Stimulated activated CD8-positive, alpha-beta memory T cell treated with anti-CD3 and anti-CD28 coated beads, Interleukin-4, amount 100 ng/mL, for 4 hours (primary cell): ENCODE measurements around the gene CACNA2D3.

Experiments used
- DNase-seq, 2 donors: peaks; one replicate each; pipeline ENCODE4 v3.0.0-alpha.2; 2020; ENCODE audit warnings: low read depth in 2 of 2, low spot score in 1 of 2

The CACNA2D3 gene

DNA sequence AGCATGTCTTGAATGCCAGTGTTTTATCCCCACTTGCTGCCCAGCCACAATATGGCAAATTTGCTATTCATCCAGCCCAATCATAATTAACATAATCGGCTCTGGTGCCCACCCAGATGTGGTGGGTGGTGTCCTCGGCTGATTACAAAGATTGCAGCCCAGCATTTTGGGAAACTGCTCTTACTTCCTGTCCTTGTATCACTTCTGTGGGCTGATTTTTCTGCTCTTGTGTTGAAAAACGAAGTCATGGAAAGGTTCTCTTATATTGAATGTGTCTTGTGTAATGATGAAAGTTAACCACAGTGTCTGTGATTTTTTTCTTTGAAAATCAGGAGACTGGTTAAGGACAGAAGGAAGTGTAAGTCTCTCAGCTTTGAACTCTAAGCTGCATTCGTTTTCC is 141.7 kb downstream of the CACNA2D3 start:
- no peak for DNase-seq

DNA sequence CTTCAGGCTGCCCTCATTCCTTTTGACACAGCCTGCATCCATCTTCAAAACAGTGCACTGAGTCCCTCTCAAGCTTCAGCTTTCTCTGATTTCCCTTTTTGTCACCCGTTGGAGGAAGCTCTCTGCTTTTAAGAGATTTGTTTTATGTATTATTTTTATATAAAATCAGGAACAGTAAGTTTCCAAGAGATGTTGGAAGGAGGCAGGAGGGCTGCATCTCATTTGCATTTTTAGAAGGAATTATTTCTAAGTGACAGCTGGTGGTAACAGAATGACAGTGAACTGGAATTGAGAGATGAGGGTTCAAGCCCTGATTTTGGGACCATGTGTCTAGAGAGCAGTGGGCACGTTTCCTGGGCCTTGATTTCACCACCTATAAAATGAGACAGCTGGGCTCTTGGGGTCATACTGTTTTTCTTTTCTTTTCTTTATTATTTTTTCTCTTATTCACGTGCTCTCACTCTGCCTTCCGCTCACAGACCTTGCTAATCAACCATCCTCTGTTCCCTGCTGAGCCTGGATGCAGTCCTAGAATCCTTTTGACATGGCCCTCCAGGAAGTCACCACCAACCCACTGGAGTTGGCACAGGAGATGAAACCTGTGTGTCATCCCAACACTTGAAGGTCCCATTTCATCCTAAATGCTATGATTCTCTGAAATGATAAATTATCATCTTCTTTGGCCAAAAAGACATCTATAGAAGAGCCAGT is 148.6 kb downstream of the CACNA2D3 start:
- DNase-seq, result no peak

DNA sequence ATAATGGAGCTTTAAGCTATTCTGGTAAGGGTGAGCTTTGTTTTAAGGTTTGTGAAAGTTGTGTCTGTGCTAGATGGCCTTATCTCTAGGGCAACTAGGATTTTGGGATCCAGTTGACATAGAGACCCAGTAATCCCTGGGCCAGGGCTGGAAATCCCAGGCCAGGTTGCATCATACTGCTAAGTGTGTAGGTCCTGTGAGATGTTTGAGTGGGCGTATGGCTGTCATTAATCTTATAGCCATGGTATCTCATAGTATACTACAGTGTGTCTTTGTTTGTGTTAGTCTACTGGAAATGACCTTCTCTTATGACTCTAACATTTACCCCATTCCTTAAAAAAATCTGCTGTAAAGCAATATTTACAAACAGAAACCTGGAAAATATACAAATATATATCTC is 151.4 kb downstream of the CACNA2D3 start:
- no peak for DNase-seq

DNA sequence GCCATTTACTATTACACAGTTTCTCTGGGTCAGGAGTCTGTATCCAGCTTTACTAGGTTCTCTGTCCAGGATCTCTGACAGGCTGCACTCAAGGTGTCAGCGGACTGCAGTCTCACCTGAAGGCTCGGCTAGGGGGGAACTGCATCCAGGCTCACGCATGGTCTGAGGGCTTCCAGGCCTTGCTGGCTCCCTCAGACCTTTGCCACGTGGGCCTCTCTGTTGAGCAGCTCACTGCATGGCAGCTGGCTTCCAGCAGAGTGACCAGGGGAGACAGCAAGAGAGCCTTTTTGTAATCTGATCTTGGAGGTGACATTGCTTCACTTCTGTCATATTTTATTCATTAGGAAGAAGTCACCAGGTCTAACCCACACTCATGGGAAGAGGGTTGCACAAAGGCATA is 152.3 kb downstream of the CACNA2D3 start:
- DNase-seq, result no peak

DNA sequence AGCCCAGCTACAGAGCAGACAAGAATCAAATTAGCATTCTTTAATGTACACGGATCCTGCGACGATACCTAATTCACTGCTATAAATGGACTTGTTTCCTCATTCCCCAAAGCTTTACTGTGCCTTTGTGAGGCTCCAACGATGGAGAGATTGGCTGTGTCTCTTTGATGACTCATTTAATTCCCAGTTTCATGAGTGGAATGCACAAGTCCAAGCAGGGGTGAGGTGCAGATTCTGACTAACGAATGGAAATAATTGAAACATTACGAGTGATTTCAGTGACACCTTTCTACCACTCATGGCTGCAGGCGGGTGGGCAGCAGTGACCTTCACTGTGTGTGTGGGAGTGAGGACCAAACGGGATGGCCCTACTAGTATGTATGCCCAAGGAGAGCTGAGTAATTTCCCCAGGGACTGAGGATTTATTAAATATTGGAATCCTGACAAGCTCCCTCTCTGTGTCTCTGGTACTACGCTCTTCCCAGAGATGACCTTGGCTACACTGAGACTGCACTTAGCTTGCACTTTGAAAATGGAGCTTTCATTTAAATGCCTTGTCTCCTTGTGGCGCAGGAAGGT is 156.7 kb downstream of the CACNA2D3 start:
- DNase-seq, result no peak

DNA sequence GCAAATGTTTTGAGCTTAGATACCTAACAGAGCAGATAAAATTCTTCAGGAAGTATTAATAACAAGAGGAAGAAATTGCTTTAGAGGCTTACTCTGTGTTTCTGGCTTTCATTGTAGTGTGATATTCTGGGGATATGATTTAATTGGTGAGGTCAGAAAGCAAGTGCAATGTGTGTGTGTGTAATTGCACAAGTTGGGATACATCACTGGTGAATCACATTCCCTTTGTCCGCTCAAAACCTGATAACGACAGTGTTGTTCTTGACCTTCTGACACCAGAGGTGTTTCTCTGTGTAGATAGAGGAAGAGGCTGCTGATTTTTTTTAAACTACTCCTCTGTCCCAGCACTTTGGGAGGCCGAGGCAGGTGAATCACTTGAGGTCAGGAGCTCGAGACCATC is 161.1 kb downstream of the CACNA2D3 start:
- no peak for DNase-seq

DNA sequence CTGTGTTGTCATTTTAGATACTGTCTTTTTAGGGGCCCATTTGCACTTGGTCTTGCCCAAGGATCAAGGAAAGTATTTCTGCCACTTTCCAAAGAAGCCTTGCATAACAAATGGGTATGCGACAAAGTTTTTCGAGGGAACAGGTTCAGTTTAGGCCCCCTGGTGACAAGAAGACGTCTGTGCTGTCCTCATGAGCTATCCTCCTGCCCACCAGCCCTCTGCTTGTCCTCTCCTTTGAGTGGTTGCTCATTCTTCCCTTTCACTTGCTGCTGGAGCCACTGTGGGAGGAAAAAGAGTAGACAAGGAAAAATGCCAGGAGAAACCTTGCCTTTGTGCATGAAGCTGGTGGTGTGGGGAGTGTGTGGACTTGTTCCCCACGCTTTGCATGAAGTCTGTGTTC is 171.9 kb downstream of the CACNA2D3 start:
- DNase-seq, result no peak

DNA sequence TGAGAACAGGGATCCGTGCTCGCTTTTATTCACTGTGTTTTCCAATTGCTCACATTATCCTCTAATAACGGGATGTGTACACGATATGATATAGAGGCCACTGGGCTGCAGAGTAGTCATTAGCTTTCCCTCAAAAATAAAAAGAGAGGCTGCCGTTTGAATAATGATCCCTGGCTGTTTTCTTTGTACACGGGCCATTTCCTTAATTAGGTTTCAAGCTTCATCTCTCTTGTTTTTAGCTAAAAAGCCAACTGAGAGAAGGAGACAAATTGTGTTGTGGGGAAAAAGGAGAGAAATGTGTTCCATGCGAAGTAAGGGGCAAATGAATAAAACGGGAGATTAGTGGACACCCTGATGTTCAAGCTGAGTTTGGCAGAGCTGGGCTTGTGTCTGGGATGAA is 174.2 kb downstream of the CACNA2D3 start:
- no peak for DNase-seq

DNA sequence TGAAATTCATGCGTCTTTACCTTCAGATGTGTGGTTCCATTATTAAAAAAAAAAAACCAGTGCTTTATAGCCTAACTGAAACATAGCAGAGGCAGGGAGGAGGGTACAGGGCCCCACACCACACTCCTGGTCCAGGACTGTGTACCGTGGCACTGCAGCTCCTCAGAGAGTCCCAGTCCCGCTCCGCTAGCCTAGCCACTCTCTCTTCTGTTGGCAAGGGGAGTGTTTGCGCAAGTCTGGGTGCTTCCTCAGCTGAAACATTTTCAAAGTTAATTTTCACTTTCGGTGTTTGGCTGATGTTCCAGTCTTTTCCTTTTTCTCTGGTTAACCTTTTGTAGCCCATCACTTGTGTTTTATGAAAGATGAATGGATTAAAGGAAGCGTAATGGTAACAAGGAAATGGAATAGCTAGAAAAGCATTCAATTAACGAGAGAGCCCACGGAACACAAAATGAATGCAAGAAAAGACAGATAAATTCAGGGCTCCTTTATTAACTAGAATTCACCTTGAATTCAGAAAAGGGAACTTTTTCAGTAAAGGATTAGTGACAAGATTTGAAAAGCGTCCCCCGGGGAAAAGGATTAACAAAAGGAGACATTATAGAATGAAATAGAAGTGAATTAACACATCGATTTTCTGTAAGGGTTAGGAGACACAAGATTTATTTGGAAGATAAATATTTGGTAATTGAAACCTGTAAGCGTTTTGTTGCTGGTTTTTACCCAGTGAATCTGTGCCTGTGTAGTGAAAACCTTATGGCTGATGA is 177.0 kb downstream of the CACNA2D3 start:
- no peak for DNase-seq

DNA sequence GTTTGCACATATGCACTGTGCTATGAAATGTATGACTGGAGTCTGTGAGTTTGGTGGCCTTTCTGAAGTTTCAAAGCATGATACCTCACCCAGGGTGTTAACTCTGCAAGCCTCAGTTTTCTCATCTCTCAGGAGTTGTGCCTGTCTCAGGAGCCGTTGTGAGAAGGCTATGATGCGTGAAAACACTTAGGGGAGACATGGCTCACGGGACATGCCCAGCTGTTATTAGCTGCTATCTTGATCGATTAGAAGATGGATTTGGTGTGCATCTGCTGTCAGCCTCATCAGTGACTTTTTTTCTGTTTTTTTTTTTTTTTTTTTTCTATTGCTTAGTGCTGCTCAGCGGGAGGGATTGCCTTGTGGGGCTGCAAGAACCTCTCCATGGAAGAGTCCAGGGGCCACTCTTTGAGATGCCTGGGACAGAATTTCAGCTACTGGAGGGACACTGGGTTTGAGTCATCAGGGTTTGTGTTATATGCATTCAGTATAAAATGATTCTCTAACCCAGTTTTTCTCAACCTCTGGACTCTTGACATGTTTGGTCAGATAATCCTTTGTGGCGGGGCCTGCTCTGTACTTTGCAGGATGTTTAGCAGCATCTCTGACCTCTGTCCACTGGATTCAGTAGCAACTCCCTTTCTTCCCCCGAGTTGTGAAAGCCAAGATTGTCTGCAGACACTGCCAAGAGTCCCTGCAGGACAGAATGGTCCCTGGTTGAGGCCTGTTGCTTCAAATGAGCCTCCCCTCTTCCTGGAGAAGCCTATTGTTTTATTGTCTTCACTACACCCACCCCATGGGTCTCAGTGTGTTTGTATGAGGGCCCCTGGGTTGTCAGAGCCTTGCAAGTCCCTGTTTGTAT is 181.4 kb downstream of the CACNA2D3 start:
- no peak for DNase-seq

DNA sequence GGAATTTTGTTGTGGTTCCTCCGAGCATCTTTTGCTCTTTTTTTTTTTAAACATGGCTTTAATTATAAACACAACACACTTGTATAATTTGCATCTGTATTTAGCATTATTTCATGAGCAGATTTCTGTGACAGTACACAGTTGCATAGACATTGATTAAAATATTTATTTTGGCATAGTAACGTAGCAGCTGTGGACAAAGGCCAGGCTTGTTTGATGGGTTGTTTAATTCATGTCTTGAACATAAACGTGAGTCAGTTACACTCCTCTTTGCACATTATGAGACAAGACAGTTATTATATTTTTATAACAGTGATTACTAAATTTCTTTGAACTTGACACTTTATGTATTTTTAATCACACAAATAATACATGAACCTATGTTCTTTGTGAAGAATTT is 182.5 kb downstream of the CACNA2D3 start:
- DNase-seq, result no peak

DNA sequence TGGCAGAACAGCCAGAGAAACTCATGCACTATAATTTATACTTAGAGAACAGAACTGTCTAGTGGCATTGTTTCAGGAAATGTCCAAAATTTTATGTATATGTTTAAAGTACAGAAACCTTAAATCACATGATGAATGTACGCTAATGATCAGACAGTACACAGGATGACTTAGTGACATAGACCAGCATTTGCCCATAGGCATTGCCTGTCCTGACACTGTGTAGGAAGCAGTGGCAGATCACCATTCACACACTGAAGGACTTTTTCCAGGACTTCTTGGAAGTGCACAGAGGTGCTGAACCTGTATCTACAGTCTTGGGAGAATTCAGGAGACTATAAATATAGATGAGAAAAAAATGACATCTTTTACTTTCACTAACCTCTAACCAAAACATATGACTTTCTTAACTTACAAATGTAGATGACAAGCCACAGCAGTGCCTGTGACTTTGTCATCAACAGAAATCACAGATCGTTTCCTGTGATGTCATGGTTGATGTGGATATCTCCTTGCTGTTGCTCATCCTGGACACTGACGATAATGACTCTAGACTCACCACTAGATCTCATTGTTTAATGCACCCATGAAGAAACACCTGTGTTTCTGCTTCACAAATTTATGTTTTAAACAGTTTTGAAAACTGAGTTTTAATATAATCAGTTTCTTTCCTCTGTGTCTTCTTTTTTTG is 183.2 kb downstream of the CACNA2D3 start:
- DNase-seq, result no peak

DNA sequence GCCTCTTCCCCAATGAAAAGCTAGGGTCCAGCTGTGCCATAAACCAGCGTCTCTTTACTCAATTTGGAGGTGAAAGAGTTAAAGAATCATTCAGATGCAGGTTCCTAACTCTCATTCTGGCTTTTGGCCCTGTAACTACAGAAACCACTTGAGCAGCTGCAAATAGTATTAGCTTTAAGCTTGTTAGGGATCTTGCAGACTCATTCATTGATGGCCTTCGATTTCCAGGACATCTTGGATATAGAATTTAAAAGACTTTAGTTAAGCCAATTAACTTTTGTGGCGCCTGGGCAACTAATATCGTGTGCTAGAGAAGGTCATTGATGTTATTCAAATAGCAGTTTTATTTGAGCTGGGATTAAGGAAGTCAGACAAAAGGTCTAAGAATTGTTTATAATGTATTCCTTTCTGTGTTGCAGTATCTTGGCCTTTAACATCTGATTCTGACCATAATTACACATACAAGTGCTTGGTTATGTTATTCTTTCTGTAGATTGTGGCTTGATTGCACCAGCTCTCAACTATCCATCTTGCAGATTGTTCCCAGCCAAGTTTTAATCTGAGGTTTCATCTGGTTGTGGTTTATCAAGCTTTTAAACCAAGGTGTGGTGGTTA is 185.3 kb downstream of the CACNA2D3 start:
- no peak for DNase-seq

DNA sequence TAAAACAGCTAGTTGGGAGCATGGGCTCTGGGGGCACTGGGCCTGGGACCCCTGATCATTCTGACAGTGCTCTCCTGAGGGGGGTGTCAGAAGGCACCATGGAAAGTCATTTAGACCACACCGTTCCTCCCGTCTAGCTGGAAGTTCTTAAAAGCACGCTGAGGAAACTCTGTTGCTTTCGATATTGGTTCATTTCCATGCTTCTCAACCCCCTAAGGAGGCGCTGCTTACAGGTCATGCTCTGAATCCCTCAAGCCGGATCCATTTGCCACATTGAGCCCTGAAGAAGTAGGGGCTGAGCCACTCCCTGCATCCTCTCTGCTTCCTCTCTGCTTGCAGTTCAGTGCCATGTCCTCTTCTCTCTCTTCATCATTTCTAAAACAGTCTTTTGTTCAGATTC is 187.2 kb downstream of the CACNA2D3 start:
- no peak for DNase-seq

DNA sequence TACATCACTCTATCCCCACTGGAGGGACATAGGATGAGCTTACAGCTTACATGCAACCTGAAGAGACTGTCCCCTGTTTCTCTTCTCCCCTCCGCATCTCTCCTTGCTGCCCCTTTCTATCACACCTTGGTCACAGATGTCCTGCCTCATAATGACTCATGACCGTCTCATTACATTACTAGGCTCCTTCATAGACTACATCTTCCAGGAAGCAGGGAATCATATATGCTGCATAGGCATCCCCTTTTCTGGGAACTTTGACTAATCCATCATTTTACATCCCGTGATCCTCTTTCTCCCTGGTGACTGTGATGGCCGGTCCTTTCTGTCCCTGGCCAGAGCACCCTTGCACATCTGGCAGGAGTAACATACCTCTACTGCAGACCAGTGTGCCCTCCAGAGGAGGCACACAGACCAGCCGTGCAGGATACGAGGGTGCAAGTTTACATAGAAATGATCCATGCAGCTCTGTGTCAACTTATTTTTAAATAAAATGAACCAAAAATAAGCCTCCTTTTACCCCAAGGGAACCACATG is 188.9 kb downstream of the CACNA2D3 start:
- no peak for DNase-seq

DNA sequence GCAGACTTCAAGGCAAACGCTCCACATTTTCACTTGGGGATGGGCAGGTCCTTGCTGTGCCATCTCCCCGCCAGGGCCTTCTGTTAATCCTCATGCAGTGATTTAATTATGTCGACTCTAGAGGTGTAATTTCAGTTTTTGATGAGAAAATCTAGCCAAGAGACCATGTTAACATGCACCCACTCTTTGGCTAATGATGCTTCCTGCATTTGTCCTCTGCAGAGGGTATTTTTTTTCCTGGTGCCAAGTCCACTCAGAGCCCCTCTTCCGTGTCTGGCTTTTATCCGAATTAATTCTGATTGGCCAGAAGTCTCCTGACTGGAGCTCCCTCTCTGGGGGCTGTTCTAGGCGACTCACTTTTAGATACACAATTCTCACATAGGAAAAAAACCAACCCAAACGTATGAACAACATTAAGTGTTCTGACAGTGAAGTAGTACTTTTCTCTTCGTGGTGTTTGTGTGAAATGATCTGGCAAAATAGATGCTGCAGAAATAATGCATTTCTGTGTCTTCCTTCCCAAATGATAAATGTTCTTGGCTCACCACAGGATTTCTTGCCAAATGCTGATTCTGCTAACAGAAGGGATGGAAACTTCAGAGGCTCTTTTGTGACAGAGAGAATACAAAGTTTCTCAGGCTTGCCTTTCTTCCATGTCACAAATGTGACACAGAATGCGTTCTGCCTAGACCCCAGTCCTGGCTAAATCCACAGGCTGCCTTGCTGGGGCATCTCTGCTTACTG is 190.0 kb downstream of the CACNA2D3 start:
- no peak for DNase-seq

DNA sequence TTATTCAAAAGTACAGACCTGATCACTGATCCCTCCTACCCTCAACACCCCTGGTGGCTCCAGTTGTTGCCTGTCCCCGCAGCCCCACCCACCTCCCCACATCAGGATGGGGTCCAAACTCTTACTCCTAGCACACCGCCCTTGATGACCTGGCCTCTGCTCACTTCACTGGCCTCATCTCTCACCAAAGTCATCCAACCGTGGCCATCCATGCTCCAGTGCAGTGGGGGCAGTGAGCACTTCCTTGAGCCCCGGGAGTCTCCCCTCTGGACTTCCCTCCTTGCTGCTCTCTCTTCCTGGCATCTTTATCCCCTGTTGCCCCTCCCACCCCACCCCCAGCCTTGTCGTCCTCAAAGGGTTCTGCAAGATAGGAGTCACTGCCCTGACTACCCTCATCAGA is 191.1 kb downstream of the CACNA2D3 start:
- DNase-seq, result no peak

DNA sequence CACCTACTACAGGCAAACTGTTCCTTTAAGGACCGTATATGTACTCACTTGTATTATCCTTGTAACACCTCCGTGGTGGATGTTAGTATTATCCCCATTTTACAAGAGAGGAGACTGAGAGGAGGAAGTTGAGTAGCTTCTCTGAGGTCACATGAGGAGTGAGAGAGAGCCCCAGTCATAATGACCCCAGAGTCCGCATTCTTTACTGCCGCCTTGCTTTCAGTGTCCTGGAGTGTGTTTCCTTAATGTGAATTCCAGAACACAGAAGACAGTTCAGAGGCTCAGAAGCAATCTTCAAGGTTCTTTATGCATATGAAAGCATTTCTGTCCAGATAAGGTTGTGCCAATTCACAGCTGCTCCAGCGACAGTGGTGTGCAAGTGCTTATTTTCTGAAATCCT is 199.2 kb downstream of the CACNA2D3 start:
- DNase-seq, result no peak

DNA sequence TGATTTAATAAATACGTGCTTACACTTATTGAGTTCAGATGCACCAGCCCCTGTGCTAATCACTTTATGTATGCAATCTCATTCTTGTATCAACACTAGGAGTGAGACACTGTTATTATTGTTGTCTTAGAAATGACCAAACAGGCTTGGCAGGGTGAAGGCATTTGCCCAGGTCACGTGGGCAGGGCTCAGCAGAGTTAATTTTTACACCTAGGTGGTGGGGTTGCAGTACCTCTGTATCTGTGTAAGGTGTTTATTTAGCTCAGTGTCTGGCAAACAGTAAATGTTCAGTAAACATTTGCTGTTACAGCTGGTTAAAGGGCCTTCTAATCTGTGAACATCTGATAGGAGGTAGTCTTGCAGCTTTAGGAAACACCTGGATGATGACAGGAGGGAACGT is 200.0 kb downstream of the CACNA2D3 start:
- no peak for DNase-seq

DNA sequence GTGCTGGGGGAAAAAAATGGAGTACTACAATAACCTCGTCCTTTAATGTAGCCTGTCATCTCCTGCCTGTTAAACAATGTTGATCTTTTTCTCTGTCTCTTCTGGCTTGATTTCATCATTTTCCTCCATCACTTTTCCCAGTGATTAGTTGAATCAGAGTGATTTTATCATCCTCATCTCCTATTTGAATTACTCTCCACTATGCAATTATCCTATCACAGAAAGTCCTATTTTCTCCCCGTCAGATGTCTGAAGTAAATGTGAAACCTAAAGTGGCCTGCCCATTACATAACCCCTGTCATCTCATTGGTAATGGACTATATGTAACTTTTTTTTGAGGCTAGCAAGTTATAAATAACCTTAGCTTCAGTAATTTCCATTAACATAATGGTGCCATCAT is 201.8 kb downstream of the CACNA2D3 start:
- no peak for DNase-seq
